Measurements from ENCODE around the gene COQ4.

The COQ4 gene

DNA sequence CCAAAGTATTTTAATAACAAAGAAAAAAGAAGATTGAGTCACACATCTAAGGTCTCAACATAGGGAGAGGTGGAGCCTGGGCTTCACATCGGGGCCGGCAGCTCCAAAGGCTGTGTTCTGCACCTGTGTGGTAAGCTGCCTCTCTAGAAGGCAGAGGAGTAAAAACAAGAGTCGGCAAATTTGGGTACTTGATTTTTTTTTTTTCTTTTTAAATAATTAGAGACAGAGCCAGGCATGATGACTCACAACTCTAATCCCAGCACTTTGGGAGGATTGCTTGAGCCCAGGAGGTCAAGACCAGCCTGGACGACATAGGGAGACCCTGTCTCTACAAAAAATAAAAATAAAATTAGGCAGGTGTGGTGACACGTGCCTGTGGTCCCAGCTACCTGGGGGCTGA lies 53.2 kb downstream of the COQ4 start:
- Histone ChIP-seq H3K4me3 (ENCODE audit: low read depth, low read length) (no peak overlapping the region), H3K27me3 (ENCODE audit: insufficient read depth, low read depth, severe bottlenecking) (no peaks in the 10 kb centered on the region), H3K9me3 (ENCODE audit: severe bottlenecking) (no peaks in the 10 kb centered on the region), H3K36me3 (peaks cover 28% of the 10 kb centered on the region), H3K27ac (no peak overlapping the region)
- TF ChIP-seq, protein P1, sequence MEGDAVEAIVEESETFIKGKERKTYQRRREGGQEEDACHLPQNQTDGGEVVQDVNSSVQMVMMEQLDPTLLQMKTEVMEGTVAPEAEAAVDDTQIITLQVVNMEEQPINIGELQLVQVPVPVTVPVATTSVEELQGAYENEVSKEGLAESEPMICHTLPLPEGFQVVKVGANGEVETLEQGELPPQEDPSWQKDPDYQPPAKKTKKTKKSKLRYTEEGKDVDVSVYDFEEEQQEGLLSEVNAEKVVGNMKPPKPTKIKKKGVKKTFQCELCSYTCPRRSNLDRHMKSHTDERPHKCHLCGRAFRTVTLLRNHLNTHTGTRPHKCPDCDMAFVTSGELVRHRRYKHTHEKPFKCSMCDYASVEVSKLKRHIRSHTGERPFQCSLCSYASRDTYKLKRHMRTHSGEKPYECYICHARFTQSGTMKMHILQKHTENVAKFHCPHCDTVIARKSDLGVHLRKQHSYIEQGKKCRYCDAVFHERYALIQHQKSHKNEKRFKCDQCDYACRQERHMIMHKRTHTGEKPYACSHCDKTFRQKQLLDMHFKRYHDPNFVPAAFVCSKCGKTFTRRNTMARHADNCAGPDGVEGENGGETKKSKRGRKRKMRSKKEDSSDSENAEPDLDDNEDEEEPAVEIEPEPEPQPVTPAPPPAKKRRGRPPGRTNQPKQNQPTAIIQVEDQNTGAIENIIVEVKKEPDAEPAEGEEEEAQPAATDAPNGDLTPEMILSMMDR (IDR thresholded peaks at IDR 0.05; ENCODE audit: low read depth, low read length) = no peak
- no peak for DNase-seq

DNA sequence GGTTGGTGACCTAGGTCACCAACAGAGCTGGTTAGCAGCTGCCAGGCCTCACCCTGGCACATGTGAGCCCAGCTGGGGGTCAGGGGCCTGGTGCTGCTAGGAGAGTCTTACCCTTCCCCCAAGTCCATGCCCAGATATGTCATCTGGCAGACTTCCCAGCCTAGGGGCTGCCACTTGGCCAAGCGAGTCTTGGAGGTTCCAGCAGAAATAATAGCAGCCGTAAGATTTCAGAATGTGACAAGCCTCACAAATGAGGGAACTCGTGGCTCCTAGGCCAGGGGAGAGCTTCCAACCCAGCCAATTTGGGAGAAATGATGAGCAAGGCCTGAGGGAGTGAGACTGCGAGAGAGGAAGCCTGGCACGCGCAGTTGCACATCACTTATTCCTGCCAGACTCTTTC lies 59.6 kb downstream of the COQ4 start:
- no peak for DNase-seq
- TF ChIP-seq, protein P1 (IDR thresholded peaks at IDR 0.05; ENCODE audit: low read depth, low read length) = no peak
- Histone ChIP-seq H3K36me3 (peaks cover 39% of the 10 kb centered on the region), H3K27ac (peak overlapping the region; percentile 99), H3K27me3 (ENCODE audit: insufficient read depth, low read depth, severe bottlenecking) (no peaks in the 10 kb centered on the region), H3K9me3 (ENCODE audit: severe bottlenecking) (no peaks in the 10 kb centered on the region), H3K4me3 (ENCODE audit: low read depth, low read length) (no peak overlapping the region)

DNA sequence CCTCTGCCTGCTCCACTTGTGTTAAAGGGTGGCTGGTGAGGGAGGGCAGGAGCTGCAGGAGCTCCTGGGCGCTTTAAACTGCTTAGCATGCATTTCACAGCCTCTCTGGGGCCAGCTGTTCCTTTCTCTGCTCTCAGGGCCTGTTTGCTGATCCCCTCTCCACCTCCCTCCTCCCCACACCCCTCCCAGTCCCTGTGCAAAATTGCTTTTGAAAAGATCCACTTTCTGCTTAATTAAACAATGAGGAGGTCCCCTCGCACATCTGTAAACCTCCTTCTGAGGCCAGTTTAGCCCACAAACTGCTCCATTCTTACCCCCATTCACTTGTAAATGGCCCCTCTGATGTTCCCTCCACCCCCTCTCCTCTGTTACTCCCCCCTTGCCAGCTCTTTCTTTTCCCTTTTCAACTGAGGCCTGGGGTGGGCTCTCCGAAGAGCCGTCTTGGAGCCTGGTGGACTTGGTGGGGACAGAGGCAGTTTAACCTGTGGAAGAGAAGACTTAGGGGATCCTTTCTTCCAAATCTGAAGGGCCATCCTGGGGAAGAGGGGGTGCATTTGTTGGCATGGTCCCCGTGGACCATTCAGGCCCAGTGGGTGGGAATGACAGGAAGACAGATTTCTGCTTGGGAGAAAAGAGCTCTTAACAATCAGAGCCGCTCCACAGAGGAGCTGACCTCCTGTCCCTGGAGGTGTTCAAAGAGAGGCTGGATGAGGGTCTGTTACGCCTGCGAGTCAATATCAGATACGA lies 60.5 kb downstream of the COQ4 start:
- DNase-seq = peak; percentile 92
- peak overlapping the region; percentile 99 for H3K27ac ChIP-seq
- peak overlapping the region; percentile 3; the same call in 1 of the 2 replicates for H3K4me3 ChIP-seq (ENCODE audit: low read depth, low read length)
- H3K9me3 ChIP-seq (ENCODE audit: severe bottlenecking) = no peaks in the 10 kb centered on the region
- H3K27me3 ChIP-seq (ENCODE audit: insufficient read depth, low read depth, severe bottlenecking) = no peaks in the 10 kb centered on the region
- H3K36me3 ChIP-seq = peaks cover 39% of the 10 kb centered on the region
- TF ChIP-seq, protein P1 (IDR thresholded peaks at IDR 0.05; ENCODE audit: low read depth, low read length) = no peak

Measured in WERI-Rb-1 (cell line).